Measurements from ENCODE around the gene CCDC88C. TPM values are rescaled to one million over a fixed set of nuclear protein-coding genes. Genes with fewer than 3 reads are reported as not detected.

Gene CCDC88C
- total and polyA plus RNA-seq, 2 donors (not counting 3 experiments of a cell fraction or from before 2014, with no cell fraction given) = 11.4 to 52.1 TPM

- Histone ChIP-seq H3K4me1 (ENCODE audit: control insufficient read depth, extremely low read depth, insufficient read depth, low read length) (no peaks in the 10 kb centered on the region), H3K36me3 (ENCODE audit: control insufficient read depth in 2 of 2, extremely low read depth in 1 of 2, insufficient read depth in 2 of 2, low read length in 2 of 2) (no peaks in the 10 kb centered on the region), H3K79me2 (ENCODE audit: control insufficient read depth, insufficient read depth, low read length) (no peaks in the 10 kb centered on the region), H3K9me3 (replicated peaks; ENCODE audit: control insufficient read depth, insufficient read depth, low read length) (no peaks in the 10 kb centered on the region), H3K9me1 (replicated peaks; ENCODE audit: control insufficient read depth, extremely low read depth, insufficient read depth, low read length) (no peaks in the 10 kb centered on the region), H3K27ac (ENCODE audit: insufficient read depth, low read depth, low read length) (no peak overlapping the region), H3K9ac (replicated peaks; ENCODE audit: extremely low read depth, insufficient read depth, low read length) (no peak overlapping the region), H3K4me2 (ENCODE audit: insufficient read depth, low read length) (no peak overlapping the region), H3K27me3 (ENCODE audit: control insufficient read depth in 2 of 2, insufficient read depth in 2 of 2, low read length in 2 of 2) (no peaks in the 10 kb centered on the region), H3K4me3 (replicated peaks in 1 of 3; ENCODE audit: insufficient read depth in 1 of 3, low read depth in 1 of 3, low read length in 3 of 3) (no peak overlapping the region), H4K20me1 (replicated peaks; ENCODE audit: control insufficient read depth, extremely low read depth, insufficient read depth, low read length) (no peaks in the 10 kb centered on the region), H2AFZ (ENCODE audit: low read depth, low read length) (no peak overlapping the region)
- peak; percentile 36 for DNase-seq (ENCODE audit: low read depth, low spot score)
- CTCF ChIA-PET = interaction anchor here (1.5 kb wide), 1 partner anchor 9 kb away, joined by 3 read pairs; no protein-coding TSS in a partner anchor
- intact Hi-C loops (cut with micrococcal nuclease) (no loop called here), dilution Hi-C loops (cut with MboI; ENCODE audit: extremely low pct_ligation_motif_present, low sequenced_read_pairs) (no loop called here)
- POLR2A ChIA-PET = no interaction called here
- peak; percentile 21 for FAIRE-seq
- TF ChIP-seq EZH2 (IDR thresholded peaks at IDR 0.05; ENCODE audit: borderline replicate concordance, low read depth, low read length, severe bottlenecking) (no peak), JUN (IDR thresholded peaks at IDR 0.05; ENCODE audit: borderline replicate concordance, insufficient read depth, insufficient read length, low read depth) (peak; percentile 9), FOS (IDR thresholded peaks at IDR 0.05; ENCODE audit: borderline replicate concordance, insufficient read depth, low read length) (peak; percentile 44)
- BruUV-seq (replicated peaks) = no TSS peak
These were observed 180.4 kb downstream of the CCDC88C start for GRCh38 chr14:91237219-91237618.

- H3K4me2 ChIP-seq (ENCODE audit: insufficient read depth, low read length) = no peak overlapping the region
- no peak overlapping the region for H3K27ac ChIP-seq (ENCODE audit: insufficient read depth, low read depth, low read length)
- H3K79me2 ChIP-seq (ENCODE audit: control insufficient read depth, insufficient read depth, low read length) = no peaks in the 10 kb centered on the region
- no peaks in the 10 kb centered on the region for H3K9me3 ChIP-seq (replicated peaks; ENCODE audit: control insufficient read depth, insufficient read depth, low read length)
- H3K36me3 ChIP-seq (ENCODE audit: control insufficient read depth in 2 of 2, extremely low read depth in 1 of 2, insufficient read depth in 2 of 2, low read length in 2 of 2) = no peaks in the 10 kb centered on the region
- ChIA-PET POLR2A (no interaction called here), CTCF (interaction anchor here (1.5 kb wide), 1 partner anchor 8 kb away, joined by 3 read pairs; no protein-coding TSS in a partner anchor)
- H2AFZ ChIP-seq (ENCODE audit: low read depth, low read length) = no peak overlapping the region
- H3K4me3 ChIP-seq (replicated peaks in 1 of 3; ENCODE audit: insufficient read depth in 1 of 3, low read depth in 1 of 3, low read length in 3 of 3) = no peak overlapping the region
- intact Hi-C loops (cut with micrococcal nuclease) (no loop called here), dilution Hi-C loops (cut with MboI; ENCODE audit: extremely low pct_ligation_motif_present, low sequenced_read_pairs) (no loop called here)
- no peaks in the 10 kb centered on the region for H3K4me1 ChIP-seq (ENCODE audit: control insufficient read depth, extremely low read depth, insufficient read depth, low read length)
- no peaks in the 10 kb centered on the region for H3K9me1 ChIP-seq (replicated peaks; ENCODE audit: control insufficient read depth, extremely low read depth, insufficient read depth, low read length)
- no peaks in the 10 kb centered on the region for H4K20me1 ChIP-seq (replicated peaks; ENCODE audit: control insufficient read depth, extremely low read depth, insufficient read depth, low read length)
- no peak for DNase-seq (ENCODE audit: low read depth, low spot score)
- no peaks in the 10 kb centered on the region for H3K27me3 ChIP-seq (ENCODE audit: control insufficient read depth in 2 of 2, insufficient read depth in 2 of 2, low read length in 2 of 2)
- BruUV-seq (replicated peaks) = no TSS peak
- FAIRE-seq = no peak
- no peak overlapping the region for H3K9ac ChIP-seq (replicated peaks; ENCODE audit: extremely low read depth, insufficient read depth, low read length)
- no peak for TF ChIP-seq JUN (IDR thresholded peaks at IDR 0.05; ENCODE audit: borderline replicate concordance, insufficient read depth, insufficient read length, low read depth)
- TF ChIP-seq FOS (IDR thresholded peaks at IDR 0.05; ENCODE audit: borderline replicate concordance, insufficient read depth, low read length) = no peak
- TF ChIP-seq GATA2 (IDR thresholded peaks at IDR 0.05; ENCODE audit: insufficient read depth, insufficient read length, low read depth, low read length) = no peak
These were observed 181.8 kb downstream of the CCDC88C start for GRCh38 chr14:91235841-91236240.

All from endothelial cell of umbilical vein (primary cell).